Measurements from ENCODE around the gene PLPP3.

DNA sequence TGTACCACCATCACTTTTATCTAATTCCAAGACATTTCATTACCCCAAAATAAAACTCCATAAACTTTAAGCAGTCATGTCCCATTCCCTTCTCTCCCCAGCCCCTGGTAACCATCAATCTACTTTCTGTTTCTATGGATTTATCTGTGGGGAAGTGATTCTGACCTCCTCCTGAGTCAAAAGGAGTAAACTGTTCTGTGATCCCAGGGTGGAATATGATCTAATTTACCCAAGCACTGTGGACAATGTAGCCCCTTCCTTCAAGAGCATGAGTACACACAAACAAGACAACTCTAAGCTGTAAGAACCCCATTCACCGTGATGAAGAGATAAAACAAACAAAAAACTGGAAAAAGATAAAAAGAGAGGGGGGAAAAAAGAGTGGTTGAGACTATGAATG, 77.9 kb downstream of the PLPP3 start:
- TF ChIP-seq BRCA1 (IDR thresholded peaks at IDR 0.05; ENCODE audit: low read depth, low read length) (no peak), NRF1 (IDR thresholded peaks at IDR 0.05; ENCODE audit: low read depth, low read length) (no peak), JUND (IDR thresholded peaks at IDR 0.05; ENCODE audit: low read length) (no peak), RNF2 (IDR thresholded peaks at IDR 0.05; ENCODE audit: borderline replicate concordance, low read depth, low read length, missing control alignments, poor library complexity, severe bottlenecking) (no peak), TAF1 (IDR thresholded peaks at IDR 0.05; ENCODE audit: low read depth, low read length) (no peak), SIN3A (conservative IDR thresholded peaks at IDR 0.05 in 1 of 2, IDR thresholded peaks at IDR 0.05 in 1 of 2; ENCODE audit: low read depth in 1 of 2, low read length in 2 of 2) (no peak), BCL11A (IDR thresholded peaks at IDR 0.05; ENCODE audit: low read depth in 2 of 2, low read length in 2 of 2) (no peak)
- TF ChIP-seq, protein P1, sequence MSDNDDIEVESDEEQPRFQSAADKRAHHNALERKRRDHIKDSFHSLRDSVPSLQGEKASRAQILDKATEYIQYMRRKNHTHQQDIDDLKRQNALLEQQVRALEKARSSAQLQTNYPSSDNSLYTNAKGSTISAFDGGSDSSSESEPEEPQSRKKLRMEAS (IDR thresholded peaks at IDR 0.05), result no peak
- TF ChIP-seq, protein P2, sequence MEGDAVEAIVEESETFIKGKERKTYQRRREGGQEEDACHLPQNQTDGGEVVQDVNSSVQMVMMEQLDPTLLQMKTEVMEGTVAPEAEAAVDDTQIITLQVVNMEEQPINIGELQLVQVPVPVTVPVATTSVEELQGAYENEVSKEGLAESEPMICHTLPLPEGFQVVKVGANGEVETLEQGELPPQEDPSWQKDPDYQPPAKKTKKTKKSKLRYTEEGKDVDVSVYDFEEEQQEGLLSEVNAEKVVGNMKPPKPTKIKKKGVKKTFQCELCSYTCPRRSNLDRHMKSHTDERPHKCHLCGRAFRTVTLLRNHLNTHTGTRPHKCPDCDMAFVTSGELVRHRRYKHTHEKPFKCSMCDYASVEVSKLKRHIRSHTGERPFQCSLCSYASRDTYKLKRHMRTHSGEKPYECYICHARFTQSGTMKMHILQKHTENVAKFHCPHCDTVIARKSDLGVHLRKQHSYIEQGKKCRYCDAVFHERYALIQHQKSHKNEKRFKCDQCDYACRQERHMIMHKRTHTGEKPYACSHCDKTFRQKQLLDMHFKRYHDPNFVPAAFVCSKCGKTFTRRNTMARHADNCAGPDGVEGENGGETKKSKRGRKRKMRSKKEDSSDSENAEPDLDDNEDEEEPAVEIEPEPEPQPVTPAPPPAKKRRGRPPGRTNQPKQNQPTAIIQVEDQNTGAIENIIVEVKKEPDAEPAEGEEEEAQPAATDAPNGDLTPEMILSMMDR (IDR thresholded peaks at IDR 0.05; ENCODE audit: control extremely low read depth in 1 of 3, insufficient read depth in 1 of 3, low read depth in 1 of 3, low read length in 3 of 3), result no peak

Data from H1 (cell line).